ENCODE measurements around the gene TMEM150C. TPM values are rescaled to one million over a fixed set of nuclear protein-coding genes. Genes with fewer than 3 reads are reported as not detected.

The TMEM150C gene
- total and polyA plus RNA-seq, 4 donors, result 4.8 to 8.7 (median 5.2) TPM

DNA sequence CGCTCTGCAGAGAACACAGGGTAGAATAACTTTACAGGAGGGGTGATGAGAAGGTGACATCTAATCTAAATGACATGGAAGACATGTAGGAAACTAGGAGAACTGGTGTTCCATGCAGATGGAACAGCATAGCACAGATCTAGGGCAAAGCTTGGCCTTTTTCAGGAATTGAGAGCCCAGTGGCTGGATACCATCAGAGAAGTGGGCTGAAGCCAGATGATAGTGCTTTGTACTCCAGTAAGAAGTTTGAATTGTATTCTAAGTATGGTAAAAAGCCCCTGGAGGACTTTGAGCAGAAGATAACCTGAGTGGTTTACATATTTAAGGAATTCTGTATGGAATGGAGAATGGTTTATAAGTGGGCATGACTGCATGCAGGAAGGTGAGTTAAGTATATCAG lies 98.6 kb downstream of the TMEM150C start:
- DNase-seq (ENCODE audit: low spot score), result no peak
- H3K36me3 ChIP-seq (ENCODE audit: control insufficient read depth in 4 of 4, insufficient read depth in 3 of 4, low read depth in 1 of 4, low read length in 3 of 4), result peaks cover under 1 to 14% (median 7%) of the 10 kb centered on the region in 4 donors
- H3K27ac ChIP-seq (ENCODE audit: low read depth in 1 of 2, low read length in 2 of 2), result no peak overlapping the region
- H3K9ac ChIP-seq (ENCODE audit: low read depth in 1 of 2, low read length in 2 of 2), result no peak overlapping the region
- H3K27me3 ChIP-seq (ENCODE audit: control insufficient read depth in 4 of 4, insufficient read depth in 4 of 4, low read length in 3 of 4), result no peaks in the 10 kb centered on the region
- no peaks in the 10 kb centered on the region for H3K9me3 ChIP-seq (ENCODE audit: control insufficient read depth in 4 of 4, low read length in 3 of 4)
- TF ChIP-seq HNF4A (conservative IDR thresholded peaks at IDR 0.05) (no peak), NR2F2 (IDR thresholded peaks at IDR 0.05) (no peak), SP1 (IDR thresholded peaks at IDR 0.05) (no peak), HNF4G (IDR thresholded peaks at IDR 0.05) (no peak), TAF1 (conservative IDR thresholded peaks at IDR 0.05) (no peak), RXRA (IDR thresholded peaks at IDR 0.05) (no peak), RAD21 (IDR thresholded peaks at IDR 0.05) (no peak)
- TF ChIP-seq, protein P1, sequence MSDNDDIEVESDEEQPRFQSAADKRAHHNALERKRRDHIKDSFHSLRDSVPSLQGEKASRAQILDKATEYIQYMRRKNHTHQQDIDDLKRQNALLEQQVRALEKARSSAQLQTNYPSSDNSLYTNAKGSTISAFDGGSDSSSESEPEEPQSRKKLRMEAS (IDR thresholded peaks at IDR 0.05), result no peak
- TF ChIP-seq, protein P2, sequence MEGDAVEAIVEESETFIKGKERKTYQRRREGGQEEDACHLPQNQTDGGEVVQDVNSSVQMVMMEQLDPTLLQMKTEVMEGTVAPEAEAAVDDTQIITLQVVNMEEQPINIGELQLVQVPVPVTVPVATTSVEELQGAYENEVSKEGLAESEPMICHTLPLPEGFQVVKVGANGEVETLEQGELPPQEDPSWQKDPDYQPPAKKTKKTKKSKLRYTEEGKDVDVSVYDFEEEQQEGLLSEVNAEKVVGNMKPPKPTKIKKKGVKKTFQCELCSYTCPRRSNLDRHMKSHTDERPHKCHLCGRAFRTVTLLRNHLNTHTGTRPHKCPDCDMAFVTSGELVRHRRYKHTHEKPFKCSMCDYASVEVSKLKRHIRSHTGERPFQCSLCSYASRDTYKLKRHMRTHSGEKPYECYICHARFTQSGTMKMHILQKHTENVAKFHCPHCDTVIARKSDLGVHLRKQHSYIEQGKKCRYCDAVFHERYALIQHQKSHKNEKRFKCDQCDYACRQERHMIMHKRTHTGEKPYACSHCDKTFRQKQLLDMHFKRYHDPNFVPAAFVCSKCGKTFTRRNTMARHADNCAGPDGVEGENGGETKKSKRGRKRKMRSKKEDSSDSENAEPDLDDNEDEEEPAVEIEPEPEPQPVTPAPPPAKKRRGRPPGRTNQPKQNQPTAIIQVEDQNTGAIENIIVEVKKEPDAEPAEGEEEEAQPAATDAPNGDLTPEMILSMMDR (IDR thresholded peaks at IDR 0.05; ENCODE audit: low read depth, low read length, missing input control), result no peak
- peaks cover 0 to 9% (median 2%) of the 10 kb centered on the region in 4 donors for H3K4me1 ChIP-seq (ENCODE audit: control insufficient read depth in 4 of 4, insufficient read depth in 4 of 4, low read length in 3 of 4)
- no peak overlapping the region for H3K4me3 ChIP-seq (ENCODE audit: low read depth in 1 of 3, low read length in 3 of 3)
- WGBS, result 97% methylated on average over 1 of the region's 1 CpG

DNA sequence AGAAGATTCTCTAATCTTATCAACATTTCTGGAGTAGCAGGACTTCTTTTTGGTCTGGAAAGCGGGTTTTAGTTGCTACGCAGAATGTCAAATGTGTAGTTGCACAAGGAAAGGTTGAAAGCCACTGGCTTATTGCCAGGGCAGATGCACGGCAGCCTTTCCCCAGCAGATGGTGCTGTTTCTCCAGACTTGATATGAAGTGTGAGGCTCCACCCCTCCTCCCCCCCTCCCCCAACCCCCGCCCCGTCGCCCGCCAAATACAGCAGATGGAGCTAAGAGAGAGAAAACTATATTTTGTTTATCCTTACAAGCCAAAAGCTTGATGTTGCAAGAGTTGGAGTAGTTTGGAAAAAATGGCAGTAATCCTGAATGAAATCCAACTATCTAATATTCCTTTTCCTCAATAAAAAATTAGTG lies 99.4 kb downstream of the TMEM150C start:
- TF ChIP-seq RAD21 (IDR thresholded peaks at IDR 0.05) (peak; percentile 82 to 86), EGR1 (IDR thresholded peaks at IDR 0.05; ENCODE audit: low read depth in 2 of 2) (no peak), GABPA (IDR thresholded peaks at IDR 0.05 in 1 of 2, conservative IDR thresholded peaks at IDR 0.05 in 1 of 2) (no peak), TAF1 (conservative IDR thresholded peaks at IDR 0.05) (no peak), SP1 (IDR thresholded peaks at IDR 0.05) (no peak), JUND (IDR thresholded peaks at IDR 0.05) (no peak), HNF4A (conservative IDR thresholded peaks at IDR 0.05) (no peak), NR2F2 (IDR thresholded peaks at IDR 0.05) (no peak), HNF4G (IDR thresholded peaks at IDR 0.05) (no peak)
- TF ChIP-seq, protein P3, sequence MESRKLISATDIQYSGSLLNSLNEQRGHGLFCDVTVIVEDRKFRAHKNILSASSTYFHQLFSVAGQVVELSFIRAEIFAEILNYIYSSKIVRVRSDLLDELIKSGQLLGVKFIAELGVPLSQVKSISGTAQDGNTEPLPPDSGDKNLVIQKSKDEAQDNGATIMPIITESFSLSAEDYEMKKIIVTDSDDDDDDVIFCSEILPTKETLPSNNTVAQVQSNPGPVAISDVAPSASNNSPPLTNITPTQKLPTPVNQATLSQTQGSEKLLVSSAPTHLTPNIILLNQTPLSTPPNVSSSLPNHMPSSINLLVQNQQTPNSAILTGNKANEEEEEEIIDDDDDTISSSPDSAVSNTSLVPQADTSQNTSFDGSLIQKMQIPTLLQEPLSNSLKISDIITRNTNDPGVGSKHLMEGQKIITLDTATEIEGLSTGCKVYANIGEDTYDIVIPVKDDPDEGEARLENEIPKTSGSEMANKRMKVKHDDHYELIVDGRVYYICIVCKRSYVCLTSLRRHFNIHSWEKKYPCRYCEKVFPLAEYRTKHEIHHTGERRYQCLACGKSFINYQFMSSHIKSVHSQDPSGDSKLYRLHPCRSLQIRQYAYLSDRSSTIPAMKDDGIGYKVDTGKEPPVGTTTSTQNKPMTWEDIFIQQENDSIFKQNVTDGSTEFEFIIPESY (IDR thresholded peaks at IDR 0.05), result no peak
- TF ChIP-seq, protein P1 (IDR thresholded peaks at IDR 0.05), result no peak
- TF ChIP-seq, protein P2 (IDR thresholded peaks at IDR 0.05; ENCODE audit: low read depth, low read length, missing input control), result peak; percentile 95
- TF ChIP-seq, protein P4, sequence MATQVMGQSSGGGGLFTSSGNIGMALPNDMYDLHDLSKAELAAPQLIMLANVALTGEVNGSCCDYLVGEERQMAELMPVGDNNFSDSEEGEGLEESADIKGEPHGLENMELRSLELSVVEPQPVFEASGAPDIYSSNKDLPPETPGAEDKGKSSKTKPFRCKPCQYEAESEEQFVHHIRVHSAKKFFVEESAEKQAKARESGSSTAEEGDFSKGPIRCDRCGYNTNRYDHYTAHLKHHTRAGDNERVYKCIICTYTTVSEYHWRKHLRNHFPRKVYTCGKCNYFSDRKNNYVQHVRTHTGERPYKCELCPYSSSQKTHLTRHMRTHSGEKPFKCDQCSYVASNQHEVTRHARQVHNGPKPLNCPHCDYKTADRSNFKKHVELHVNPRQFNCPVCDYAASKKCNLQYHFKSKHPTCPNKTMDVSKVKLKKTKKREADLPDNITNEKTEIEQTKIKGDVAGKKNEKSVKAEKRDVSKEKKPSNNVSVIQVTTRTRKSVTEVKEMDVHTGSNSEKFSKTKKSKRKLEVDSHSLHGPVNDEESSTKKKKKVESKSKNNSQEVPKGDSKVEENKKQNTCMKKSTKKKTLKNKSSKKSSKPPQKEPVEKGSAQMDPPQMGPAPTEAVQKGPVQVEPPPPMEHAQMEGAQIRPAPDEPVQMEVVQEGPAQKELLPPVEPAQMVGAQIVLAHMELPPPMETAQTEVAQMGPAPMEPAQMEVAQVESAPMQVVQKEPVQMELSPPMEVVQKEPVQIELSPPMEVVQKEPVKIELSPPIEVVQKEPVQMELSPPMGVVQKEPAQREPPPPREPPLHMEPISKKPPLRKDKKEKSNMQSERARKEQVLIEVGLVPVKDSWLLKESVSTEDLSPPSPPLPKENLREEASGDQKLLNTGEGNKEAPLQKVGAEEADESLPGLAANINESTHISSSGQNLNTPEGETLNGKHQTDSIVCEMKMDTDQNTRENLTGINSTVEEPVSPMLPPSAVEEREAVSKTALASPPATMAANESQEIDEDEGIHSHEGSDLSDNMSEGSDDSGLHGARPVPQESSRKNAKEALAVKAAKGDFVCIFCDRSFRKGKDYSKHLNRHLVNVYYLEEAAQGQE (IDR thresholded peaks at IDR 0.05), result no peak
- TF ChIP-seq, protein P5, sequence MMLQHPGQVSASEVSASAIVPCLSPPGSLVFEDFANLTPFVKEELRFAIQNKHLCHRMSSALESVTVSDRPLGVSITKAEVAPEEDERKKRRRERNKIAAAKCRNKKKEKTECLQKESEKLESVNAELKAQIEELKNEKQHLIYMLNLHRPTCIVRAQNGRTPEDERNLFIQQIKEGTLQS (IDR thresholded peaks at IDR 0.05), result no peak
- Histone ChIP-seq H3K36me3 (ENCODE audit: control insufficient read depth in 4 of 4, insufficient read depth in 3 of 4, low read depth in 1 of 4, low read length in 3 of 4) (peaks cover 4 to 14% (median 9%) of the 10 kb centered on the region in 4 donors), H3K27me3 (ENCODE audit: control insufficient read depth in 4 of 4, insufficient read depth in 4 of 4, low read length in 3 of 4) (no peaks in the 10 kb centered on the region), H3K9me3 (ENCODE audit: control insufficient read depth in 4 of 4, low read length in 3 of 4) (no peaks in the 10 kb centered on the region), H3K9ac (ENCODE audit: low read depth in 1 of 2, low read length in 2 of 2) (no peak overlapping the region), H3K4me3 (ENCODE audit: low read depth in 1 of 3, low read length in 3 of 3) (no peak overlapping the region), H3K4me1 (ENCODE audit: control insufficient read depth in 4 of 4, insufficient read depth in 4 of 4, low read length in 3 of 4) (peaks cover 0 to 9% (median 2%) of the 10 kb centered on the region in 4 donors), H3K27ac (ENCODE audit: low read depth in 1 of 2, low read length in 2 of 2) (peak overlapping the region in 1 of 2 donors; percentile 28)
- DNase-seq (ENCODE audit: low spot score), result peak; percentile 90
- WGBS, result 4% methylated on average over 7 of the region's 7 CpGs

All from liver (tissue), 9 donors.